Measurements from ENCODE around the gene AKR1B15.
"Not testable (repeated sequence)": the region's sequence is repeated elsewhere in the genome, so short reads cannot be mapped to it uniquely, and the experiment has no call there.

Gene AKR1B15

DNA sequence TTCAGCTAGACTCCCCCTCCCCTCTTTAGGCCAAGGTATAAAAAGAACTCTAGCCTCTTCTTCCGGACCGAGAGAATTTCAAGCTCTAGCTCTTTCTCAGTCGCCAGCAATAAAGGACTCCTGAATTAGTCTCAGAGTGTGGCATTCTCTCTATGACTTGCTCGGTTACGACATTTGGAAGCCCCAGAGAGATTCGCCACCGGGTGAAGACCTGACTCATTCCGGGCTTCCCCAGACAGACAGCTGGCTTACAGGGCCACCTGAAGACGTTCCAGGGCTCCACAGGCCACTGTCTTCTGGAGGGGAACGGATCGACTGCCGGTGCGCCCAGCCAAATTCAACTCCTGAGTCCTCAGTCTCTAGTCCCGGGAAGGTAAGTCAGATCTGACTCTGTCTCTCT, at the start of gene AKR1B15:
Gene AKR1B15, plus strand, starts transcription at position 234 of the 400 bp plus-strand sequence. CDS start 15,510 bp downstream, outside the sequence.
- DNase-seq: no peak

GRCh38 chr7:134500406-134500805, 48.5 kb upstream of the AKR1B15 start:
- DNase-seq: no peak

DNA sequence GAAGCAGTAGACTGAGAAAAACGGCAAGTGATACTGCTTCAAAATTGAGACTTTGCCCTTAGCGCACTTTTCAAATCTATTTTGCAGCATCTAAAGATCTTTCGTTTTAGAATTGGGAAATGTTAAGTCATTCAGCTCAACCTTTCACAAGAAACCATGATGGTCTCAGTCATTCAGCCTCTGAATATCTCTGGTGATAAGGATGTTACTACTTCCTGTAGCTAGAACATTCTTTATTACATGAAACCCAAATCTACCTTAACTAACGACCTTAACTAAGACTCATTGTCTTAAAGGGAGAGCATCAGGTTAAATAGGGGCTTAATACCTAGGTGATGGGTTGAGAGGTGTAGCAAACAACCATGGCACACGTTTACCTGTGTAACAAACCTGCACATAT, 47.9 kb upstream of the AKR1B15 start:
- DNase-seq: no peak

DNA sequence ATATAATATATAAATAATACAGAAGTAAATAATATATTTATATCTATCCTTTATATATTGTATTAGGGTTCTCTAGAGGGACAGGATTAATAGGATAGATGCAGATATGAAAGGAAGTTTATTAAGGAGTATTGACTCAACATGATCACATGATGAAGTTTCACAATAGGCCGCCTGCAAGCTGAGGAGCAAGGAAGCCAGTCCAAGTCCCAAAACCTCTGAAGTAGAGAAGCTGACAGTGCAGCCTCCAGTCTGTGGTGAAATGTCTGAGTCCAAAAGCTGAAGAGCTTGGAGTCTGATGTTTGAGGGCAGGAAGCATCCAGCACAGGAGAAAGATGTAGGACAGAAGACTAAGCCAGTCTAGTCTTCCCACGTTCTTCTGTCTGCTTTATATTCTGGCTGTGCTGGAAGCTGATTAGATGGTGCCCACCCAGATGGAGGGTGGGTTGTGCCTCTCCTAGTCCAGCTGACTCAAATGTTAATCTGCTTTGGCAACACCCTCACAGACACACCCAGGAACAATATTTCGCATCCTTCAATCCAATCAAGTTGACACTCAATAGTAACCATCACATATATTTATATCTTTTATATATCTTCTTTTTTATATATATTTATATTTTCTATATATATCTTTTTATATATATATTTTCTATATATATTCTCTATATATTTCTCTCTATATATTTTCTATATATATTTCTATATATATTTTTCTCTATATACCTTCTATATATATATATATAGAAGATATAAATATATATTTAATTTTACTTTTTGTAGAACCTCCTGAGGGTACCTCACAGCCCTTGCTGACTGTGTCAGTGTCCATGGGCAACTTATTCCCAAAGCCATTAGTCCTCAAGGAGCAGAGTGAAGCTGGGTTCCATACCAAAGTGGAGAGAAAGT, 46.2 kb upstream of the AKR1B15 start:
- no peak for DNase-seq

DNA sequence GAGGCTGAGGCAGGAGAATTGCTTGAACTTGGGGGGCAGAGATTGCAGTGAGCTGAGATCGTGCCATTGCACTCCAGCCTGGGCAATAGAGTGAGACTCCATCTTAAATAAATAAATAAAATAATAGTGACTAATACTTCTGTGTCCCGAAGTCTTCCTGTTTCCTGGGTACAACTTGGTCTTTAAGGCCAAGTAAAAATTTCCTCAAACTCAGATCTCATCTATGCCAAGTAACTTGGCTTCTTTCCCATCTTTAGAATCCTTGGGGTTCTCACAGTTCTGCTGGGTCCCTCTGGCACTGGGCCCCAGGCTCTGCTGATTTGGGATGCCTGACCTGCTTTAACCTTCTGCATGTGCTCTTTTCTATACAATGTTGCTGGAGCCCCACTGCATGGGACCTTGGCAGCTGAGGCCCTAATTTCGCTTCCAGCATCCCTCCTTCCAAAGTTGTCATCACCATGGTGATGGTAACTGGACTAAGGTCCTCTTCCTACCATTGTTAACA, 44.2 kb upstream of the AKR1B15 start:
- DNase-seq: no peak

GRCh38 chr7:134505856-134506255, 43.1 kb upstream of the AKR1B15 start:
- DNase-seq: no peak

- no peak for DNase-seq
Observed at GRCh38 chr7:134509010-134509409, 39.9 kb upstream of the AKR1B15 start.

DNA sequence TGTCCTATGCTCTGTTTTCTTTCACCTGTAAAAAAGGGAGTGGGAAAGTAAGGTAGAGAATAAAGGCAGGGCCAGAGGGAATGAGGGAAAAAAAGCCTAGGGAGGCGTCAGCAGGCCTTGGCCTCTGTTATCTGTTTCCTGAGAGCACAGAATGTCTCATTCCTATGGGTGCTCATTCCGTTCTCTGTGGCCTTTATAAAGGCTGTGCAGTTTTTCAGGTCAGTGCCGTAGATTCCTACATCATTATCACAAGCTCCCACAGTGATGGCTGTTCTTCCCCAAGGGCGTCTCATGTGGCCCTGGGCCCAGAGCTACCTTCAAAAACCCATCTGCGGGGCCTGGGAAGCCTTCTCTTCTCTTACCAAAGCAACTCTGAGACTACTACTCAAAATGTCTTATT, 38.3 kb upstream of the AKR1B15 start:
- no peak for DNase-seq

GRCh38 chr7:134512271-134512670, 36.6 kb upstream of the AKR1B15 start:
- no peak for DNase-seq

GRCh38 chr7:134513169-134513752, 35.6 kb upstream of the AKR1B15 start:
- peak; percentile 25 for DNase-seq

- DNase-seq: no peak
Observed at GRCh38 chr7:134514106-134514505, 34.8 kb upstream of the AKR1B15 start.

DNA sequence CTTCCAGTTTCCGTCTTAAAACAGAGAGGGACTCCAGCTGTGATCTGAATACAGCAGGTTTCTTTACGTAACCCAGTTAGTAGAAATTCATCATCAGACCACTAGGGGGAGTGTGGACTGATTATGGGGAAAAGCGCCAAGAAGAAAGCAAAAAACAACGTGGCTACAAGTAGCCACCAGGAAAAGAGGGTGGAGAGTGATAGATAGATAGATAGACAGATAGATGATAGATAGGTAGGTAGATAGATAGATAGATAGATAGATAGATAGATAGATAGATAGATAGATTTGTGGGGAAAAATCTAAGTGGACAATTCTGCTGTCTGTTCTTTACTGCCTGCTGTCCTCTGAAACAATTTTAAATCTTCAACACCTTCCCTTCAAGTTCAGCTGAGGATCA, 34.2 kb upstream of the AKR1B15 start:
- DNase-seq: peak; percentile 23

GRCh38 chr7:134515569-134516468, 33.1 kb upstream of the AKR1B15 start:
- no peak for DNase-seq

GRCh38 chr7:134520130-134520529, 28.8 kb upstream of the AKR1B15 start:
- DNase-seq: no peak

- no peak for DNase-seq
Observed at GRCh38 chr7:134522601-134523000, 26.3 kb upstream of the AKR1B15 start.

GRCh38 chr7:134525449-134525848, 23.5 kb upstream of the AKR1B15 start:
- DNase-seq: not testable (repeated sequence)

DNA sequence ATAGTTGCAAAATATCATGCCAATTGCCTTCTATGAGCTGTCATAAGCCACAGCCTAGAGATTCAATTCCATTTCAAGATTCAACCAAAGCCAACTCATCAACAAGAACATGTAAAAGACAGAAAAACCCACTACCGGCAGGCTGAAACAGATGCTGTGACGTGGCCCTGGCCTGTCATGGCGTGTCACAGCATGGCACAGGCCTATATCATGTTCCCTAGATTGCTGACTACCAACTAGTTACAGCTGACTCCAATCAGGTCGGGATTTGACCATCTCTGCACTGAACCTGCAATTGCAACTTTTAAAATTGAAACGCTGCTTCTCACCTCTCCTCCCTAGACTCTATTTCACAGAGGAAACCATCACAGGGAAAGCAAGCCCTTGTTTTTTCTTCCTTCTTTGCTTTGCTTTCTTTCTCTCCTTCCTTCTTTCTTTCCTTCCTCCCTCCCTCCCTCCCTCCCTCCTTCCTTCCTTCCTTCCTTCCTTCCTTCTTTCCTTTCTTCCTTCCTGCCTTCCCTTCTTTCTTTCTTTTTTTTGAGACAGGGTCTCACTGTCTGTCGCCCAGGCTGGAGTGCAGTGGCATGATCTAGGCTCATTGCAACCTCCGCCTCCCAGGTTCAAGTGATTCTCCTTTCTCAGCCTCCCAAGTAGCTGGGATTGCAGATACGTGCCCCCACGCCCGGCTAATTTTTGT, 22.2 kb upstream of the AKR1B15 start:
- DNase-seq: not testable (repeated sequence)

- DNase-seq: no peak
Observed at GRCh38 chr7:134527979-134528371, 20.9 kb upstream of the AKR1B15 start.

GRCh38 chr7:134528749-134529148, 20.2 kb upstream of the AKR1B15 start:
- no peak for DNase-seq

DNA sequence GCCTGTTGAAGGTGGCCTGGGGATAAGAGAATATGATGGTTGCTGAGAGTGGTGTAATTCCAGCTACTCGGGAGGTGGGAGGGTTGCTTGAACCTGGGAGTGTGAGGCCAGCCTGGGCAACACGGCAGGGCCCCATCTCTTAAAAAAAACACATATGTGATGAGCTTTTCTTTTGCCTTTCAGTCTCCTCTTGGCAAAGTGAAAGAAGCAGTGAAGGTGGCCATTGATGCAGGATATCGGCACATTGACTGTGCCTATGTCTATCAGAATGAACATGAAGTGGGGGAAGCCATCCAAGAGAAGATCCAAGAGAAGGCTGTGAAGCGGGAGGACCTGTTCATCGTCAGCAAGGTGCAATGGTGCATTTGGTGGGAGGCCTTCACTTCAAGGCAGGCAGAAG, 18.4 kb upstream of the AKR1B15 start:
- DNase-seq: no peak

- no peak for DNase-seq
Observed at GRCh38 chr7:134532180-134532953, 16.5 kb upstream of the AKR1B15 start.

DNA sequence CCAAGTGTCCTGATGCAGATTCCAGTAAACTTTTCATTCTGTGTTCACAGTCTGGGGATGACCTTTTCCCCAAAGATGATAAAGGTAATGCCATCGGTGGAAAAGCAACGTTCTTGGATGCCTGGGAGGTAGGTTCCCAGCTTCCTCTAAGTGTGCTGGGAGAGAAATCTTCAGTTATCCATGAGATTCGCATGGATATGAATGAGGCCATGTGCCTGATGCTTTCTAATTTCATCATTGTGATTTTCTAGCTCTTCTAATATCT, 16.0 kb upstream of the AKR1B15 start:
- DNase-seq: no peak

Data from CD4-positive, alpha-beta T cell treated with Interleukin-6 for 4 hours (primary cell).